T follicular helper cell (primary cell): ENCODE measurements around the gene IGFN1.
"Not testable (repeated sequence)": the region's sequence is repeated elsewhere in the genome, so short reads cannot be mapped to it uniquely, and the experiment has no call there.

Source experiments
- DNase-seq: peaks from one replicate; pipeline ENCODE4 v3.0.0-alpha.2; 2020; ENCODE audit warnings: low read depth

Gene IGFN1

DNA sequence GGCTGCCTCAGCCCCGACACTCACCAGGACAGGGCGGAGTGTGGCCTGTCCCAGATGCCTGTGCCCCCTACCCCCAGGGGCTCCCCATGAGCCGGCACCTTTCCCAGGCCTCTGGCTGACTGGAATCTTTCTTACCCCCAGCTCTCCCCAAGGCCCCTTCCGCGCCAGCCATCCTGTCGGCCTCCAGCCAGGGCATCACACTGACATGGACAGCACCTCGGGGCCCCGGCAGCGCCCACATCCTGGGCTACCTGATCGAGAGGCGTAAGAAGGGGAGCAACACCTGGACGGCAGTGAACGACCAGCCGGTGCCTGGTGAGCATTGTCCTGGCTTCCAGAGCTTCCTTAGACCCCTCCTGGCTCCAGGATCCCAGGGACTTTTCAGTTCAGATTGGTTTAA is 26.5 kb downstream of the IGFN1 start:
- DNase-seq, result no peak

DNA sequence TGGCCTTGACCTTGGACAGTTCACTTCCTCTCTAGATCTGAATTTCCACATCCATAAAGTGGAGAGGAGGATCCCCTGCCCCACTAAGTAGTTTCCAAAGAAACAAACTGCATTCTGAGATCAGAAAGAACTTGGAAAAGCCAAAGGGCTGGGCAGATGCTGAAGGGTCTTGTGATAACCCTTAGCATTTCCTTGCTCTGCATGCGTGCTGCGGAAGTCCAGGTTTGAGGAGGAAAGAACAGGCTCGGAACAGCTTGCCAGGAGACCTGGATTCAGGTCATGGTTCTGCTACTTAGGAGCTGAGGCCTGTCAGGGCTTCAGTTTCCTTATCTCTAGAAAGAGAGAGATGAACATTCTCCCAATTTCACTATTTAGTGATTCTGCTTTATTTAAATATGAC is 27.2 kb downstream of the IGFN1 start:
- no peak for DNase-seq

DNA sequence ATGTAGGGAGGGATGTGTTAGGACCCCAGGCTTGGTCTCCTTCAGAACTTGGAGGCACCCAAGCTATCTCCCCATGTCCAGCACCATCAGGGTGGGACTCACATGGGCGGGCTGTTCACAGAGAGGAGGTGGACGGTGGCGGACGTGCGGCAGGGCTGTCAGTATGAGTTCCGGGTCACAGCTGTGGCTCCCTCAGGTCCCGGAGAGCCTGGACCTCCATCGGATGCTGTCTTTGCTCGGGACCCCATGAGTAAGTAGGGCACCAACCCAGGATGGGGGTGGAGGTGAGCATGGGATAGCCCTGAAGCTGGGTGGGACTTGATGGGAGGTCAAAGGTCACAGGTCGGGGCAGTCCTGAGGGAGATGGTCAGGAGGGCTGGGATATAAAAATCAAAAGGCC is 27.8 kb downstream of the IGFN1 start:
- no peak for DNase-seq

DNA sequence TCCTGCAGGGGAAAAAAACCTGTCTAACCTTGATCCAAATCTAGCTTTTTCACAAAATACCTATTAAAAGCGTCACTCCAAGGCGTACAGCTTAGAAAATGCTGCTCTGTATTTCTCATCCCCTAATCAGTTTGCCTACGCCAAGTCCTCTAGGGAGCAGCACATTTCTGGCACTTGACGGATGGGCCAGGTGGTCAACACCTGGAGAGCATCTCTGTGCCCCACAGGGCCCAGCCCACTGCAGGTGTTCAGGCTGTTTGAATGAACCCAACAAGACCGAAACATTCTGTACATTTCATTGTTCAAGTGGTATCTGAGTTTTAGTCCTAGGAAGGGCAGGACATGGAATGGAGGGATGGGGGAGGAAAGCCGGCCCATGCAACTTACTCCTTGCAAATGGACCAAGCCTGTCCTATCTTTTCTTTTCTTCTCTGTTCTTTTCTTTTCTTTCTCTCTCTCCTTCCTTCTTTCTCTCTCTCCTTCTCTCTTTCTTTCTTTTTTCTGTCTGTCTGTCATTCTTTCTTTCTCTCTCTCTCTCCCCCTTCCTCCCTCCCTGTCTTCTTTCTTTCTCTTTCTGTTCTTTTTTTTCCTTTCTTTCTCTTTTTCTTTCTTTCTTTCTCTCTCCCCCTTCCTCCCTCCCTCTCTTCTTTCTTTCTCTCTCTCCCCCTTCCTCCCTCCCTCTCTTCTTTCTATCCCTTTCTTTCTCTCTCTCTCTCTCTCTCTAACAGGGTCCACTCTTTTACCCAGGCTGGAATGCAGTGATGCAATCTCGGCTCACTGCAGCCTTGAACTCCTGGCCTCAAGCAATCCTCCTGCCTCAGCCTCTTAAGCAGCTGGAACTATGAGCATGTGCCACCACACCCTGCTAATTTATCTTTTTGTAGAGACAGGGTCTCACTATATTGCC is 29.1 kb downstream of the IGFN1 start:
- no peak for DNase-seq

DNA sequence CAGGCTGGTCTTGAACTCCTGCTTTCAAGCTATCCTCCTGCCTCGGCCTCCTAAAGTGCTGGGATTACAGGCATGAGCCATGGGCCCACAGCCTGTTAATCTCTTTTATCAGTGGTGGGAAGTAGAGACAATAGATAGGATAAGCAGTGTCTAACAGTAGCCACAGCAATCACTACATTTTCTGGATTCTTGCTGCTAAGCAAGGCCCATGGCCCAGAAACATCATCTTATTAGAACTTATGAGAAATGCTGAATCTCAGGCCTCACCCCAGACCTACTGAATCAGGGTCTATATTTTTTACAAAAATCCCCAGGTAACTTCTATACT is 29.7 kb downstream of the IGFN1 start:
- no peak for DNase-seq

DNA sequence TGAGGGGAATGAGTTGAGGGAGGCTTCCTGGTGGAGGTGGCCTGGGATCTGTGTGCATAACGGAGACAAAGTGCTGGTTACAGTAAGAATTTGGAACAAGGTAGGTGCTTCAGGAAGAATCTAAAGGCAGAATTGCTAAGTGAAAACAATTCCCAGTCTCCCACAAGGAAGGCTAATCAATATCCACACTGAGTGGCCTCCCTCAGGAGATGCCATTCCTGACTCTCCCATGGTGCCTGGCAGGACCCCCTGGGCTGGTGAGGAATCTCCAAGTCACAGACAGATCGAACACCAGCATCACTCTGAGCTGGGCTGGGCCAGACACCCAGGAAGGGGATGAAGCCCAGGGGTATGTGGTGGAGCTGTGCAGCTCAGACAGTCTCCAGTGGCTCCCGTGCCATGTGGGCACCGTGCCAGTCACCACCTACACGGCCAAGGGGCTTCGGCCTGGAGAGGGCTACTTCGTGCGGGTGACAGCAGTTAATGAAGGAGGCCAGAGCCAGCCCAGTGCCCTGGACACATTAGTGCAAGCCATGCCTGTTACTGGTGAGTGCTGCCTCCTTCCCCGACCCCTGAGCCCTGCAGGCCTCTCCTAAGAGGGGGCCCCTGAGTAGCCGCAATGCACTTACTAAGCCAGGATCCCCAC is 30.7 kb downstream of the IGFN1 start:
- no peak for DNase-seq

DNA sequence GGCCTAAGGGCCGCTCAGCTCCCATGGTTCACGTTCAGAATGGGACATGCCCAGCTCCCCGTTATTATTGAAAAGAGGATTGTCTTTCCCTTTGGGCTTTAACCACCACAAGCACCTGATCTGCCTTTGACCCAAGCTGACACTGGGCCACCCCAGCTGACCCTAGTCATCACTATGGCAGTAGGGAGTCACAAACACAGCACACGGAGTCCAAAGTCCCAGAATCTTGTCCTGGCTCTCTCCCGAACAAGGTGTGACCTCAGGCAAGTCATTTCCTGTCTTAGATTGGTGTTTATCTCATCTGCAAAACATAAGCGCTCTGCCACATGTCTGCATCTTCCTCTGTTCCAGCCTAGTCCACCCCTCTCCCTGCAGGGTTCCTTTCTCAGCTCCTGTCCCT is 31.5 kb downstream of the IGFN1 start:
- DNase-seq, result no peak

DNA sequence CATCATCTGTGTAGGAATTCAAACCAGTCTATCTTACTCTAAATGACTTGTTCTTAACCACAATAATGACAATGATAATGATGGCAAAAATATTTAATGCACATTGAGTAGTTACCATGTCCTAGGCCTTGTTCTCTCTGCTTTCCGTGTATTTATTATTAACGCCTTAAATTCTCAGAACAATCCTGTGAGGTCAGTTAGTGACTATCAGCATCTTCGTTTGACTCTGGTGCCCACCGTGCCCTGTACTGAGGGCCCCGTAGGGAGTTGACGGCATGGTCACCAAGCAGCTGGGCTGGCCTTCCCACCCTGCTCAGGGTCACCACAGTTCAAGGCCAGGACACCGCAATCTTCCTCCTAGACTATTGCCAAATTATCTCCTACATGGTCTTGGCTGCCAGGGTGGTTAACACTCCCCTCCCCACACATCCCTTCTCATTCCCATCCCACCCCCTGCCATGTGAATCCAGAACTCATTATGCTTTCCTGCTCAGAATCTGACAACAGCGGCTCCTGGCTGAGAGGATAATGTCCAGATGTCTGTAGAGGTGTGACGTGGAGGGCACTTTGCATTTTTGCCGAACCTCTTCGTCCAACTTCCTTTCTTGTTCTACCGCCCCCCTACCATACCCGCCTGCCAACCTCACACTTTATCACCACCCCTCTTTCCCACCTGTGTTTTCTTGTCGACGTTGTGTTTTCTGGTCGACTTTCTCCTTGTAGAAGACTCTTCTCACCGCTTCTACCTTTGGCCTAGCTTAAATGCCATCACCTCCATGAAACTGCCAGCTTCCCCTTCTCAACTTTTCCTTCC is 33.4 kb downstream of the IGFN1 start:
- DNase-seq, result no peak

DNA sequence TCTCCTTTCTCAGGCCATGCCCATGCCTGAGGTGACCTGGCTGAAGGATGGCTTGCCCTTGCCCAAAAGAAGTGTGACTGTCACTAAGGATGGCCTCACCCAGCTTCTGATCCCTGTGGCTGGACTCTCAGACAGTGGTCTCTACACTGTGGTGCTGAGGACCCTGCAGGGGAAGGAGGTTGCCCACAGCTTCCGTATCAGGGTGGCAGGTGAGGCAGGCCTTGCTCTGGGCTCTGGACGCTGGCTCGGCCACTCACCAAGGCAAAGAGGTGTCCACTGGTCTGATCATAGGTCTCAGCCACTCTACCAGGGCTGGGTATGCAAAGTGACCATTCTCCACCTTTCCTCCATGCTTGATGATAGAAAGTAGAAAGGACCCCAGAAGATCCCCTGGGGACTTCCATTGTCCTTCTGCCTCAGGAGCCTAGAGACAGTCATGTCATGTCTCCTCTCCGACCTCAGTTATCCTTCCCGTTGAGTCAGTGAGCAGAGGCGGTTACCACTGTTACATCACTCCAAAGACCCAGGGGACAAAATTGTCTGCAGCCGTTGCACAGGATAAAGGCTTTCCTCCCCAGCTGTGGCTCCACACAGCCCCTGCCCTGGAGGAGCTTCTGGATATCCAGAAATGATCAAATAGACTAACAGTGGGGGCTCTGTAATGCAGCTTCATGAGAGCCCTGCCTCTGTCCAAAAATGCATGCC is 34.2 kb downstream of the IGFN1 start:
- DNase-seq, result no peak

DNA sequence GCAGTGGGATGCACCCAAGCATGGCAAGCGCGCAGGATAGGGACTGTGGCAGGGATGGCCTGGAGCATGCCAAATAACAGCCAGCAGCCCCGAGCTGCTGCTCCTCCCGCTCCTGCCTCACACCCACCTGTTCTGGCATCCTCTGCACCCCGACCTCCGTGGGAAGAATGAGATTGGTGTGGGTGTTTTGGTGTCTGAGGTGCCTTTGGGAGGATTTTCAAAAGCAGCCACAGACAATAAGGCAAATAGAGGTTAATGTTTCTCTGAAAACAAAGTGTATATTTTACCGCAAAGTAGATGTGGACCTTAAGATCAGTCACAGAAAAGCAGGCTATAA is 35.5 kb downstream of the IGFN1 start:
- no peak for DNase-seq

DNA sequence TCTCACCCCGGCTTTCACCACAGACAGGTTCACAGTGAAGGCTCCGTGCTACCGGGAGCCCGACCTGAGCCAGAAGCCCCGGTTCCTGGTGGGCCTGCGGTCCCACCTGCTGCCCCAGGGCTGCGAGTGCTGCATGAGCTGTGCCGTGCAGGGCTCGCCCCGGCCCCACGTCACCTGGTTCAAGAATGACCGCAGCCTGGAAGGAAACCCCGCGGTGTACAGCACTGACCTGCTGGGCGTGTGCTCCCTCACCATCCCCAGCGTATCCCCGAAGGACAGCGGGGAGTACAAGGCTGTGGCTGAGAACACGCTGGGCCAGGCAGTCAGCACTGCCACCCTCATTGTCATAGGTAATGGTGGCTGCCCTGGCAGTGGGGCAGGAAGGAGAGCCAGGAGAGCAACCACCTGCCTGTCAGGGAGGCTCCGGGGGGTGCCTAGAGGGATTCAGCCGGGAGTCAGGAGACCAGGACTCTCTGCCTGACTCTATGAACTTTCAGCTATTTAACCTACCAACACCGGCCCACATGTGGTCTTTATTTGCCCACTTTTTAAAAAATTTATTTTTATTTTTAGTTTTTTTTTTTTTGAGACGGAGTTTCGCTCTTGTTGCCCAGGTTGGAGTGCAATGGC is 36.4 kb downstream of the IGFN1 start:
- no peak for DNase-seq

DNA sequence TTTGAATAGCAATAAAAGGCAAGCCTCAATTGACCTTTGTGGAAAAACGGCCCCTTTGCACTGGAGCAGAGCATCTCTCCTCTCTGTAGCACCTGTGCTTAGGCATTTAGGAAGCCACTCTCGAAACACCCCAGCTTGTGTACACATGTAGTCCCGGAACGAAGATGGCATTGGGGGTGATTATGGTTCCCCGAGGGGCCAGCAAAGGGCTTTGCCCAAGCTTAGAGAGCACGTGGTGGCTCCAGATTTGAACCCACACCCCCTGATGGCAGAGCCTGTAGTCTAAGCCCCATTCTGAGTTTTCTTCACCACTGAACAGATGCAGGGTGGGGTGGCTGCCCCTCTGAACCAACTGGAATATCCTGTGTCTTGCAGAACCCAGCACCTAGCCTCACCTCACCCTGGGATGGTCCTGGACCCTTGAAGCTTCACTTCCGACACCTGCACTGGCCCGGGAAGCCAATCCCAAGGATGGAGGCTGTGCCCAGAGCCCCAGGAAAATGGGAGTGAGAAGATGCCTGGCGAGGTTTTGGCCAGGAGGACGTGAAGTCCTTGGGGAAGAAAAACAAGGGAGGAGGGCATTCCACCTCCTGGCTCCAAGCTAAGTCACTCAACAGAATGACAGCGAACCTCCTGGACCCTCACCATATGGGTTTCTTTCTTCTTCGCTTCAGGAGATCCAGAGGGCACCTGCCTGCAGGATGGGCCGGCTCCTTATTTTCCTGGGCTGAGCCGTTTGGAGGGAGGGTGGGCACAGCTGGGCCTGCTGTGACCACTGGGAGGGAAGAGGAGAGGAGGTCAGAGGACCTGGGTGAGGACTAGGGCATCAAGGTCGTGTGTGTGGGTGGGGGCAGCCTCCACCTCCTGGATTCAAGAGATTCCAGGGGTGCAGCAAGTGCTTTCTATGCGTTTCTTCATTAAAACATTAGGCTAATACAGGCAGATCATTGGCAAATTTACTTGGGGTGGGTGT is 37.7 kb downstream of the IGFN1 start:
- DNase-seq, result no peak

DNA sequence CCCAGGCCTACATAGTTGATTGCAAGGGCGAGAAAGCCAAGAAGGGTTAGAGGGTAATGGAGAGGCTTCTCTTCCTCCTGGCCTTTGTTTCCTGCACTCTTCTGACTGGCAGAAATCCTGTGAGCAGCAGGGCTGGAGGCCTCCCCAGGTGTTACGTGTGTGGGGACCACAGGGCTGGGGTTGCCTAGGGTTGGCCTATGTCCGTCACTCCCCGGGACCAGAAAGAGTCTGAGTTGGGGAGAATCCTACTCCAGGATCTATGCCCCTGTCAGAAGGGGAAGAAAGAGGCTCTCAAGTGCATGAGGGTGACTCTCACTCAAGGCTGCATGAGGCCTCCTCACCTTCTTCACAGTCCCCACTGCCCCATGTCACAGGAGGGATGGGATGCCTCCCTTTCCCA is 38.5 kb downstream of the IGFN1 start:
- DNase-seq, result no peak

DNA sequence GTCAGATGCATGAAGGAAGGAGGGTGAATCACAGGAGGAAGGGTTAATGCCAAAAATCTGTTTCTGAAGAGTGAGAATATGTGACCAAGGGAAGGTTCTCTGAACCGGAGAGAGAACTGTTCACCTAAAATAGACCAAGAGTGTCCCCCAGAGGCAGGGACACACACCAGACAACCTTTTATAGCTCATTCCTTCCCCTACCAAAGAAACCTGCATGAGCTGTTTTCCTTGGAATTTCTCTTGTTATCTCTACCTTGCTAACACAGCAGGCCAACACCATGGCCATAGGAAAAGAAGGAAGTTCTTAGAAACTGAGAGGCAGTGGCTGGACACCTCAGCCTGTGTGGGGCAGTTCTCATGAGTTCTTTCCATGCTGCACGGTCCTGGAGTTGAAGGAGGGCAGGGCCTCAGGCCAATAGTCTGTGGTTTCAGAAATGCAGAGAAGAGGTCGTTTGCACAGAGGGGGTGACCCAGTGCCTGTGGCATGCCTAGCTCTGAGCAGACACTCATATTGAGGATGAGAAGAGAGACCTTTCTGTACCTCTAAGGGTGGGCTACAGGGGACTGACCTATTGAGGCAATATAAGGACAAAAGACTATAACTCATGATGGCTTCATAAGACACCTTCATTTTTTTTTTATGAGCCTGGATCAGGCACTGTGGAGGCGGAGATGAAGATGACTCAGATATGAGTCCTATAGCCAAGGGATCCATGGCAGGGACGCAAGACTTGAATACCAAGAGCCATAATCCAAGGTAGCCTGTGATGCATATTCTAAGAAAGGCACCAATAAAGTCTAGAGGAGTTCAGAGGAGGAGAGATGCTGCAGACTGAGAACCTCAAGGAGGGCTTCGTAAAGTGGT is 39.4 kb downstream of the IGFN1 start:
- no peak for DNase-seq

DNA sequence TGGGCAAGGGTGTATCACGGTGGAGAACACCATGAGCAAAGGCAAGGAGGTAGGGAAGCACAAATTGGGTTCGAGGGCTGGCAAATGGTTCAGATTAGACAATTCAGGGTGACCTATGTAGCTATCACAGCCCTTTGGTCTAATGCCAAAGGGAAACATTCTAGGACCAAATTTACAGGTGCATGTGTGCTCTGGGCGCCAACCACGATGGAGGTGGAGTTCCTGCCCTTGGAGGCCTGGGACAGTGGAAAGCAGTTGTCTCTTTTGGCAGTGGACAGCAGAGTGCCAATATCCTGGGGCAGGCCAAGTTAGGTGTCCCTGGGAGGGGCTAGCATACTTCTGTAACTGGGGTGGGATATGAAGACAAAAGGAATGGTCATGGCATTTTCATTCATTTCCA is 40.1 kb downstream of the IGFN1 start:
- DNase-seq, result no peak

DNA sequence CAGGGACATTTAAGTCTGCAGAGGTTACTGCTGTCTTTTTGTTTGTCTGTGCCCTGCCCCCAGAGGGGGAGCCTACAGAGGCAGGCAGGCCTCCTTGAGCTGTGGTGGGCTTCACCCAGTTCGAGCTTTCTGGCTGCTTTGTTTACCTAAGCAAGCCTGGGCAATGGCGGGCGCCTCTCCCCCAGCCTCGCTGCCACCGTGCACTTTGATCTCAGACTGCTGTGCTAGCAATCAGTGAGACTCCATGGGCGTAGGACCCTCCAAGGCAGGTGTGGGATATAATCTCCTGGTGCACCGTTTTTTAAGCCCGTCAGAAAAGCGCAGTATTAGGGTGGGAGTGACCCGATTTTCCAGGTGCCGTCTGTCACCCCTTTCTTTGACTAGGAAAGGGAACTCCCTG is 49.0 kb downstream of the IGFN1 start:
- DNase-seq, result not testable (repeated sequence)

DNA sequence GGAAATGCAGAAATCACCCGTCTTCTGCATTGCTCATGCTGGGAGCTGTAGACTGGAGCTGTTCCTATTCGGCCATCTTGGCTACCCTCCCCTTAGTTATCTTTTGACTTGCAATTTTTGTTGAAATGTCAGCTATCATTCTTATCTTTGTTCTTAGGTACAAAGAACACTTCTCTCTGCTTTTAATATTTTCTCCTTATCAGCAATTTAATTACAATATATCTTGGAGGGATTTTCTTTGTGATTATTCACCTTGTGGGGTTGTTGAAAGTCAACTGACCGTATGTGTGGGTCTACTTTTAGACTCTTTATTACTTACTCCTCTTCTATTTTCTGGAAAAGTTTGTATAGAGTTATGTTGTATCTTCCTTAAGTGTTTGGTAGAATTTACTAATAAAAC is 49.5 kb downstream of the IGFN1 start:
- no peak for DNase-seq

DNA sequence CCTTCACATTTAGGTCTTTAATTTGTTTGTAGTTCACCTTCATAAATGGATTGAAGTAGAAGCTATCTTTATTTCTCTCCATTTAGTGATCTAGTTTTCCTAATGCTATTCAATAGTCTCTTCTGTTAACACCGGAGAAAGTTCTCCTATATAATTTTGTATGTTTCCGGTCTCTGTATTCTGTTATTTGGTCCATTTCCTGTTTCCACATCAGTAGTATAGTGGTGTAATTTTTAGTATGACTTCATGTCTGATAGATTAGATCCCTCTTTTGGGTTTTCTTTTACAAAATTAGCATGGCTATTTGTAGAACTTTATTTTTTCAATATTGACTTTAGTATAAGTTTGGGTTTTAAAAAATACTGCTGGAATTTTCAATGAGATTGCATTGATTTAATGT is 51.1 kb downstream of the IGFN1 start:
- no peak for DNase-seq

DNA sequence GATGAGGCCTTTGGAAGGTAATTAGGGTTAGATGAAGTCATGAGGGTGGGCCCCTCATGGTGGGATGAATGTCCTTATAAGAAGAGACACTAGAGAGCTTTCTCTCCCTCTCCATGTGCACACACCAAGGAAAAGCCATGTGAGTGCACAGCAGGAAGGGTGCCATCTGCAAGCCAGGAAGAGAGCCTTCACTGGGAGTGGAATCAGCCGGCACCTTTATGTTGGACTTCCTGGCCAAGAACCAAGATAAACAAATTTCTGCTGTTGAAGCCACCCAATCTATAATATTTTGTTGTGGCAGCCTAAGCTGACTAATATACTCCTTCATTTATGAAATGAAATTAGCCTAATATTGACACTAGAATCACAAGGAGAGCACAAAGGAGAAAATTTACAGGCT is 54.5 kb downstream of the IGFN1 start:
- no peak for DNase-seq
